Activated T-helper 1 cell treated with anti-CD3 and anti-CD28 coated beads, Interleukin-12 subunit alpha, Interleukin-12 subunit beta, Interleukin-2, Interleukin-4 antibody, amounts not matched to agents 30 ng/mL and 10 ng/mL and 1 ng/mL, durations not matched to agents 14 hours and 24 hours and 36 hours (primary cell): ENCODE data around the gene CTDSPL. TPM values are rescaled to one million over a fixed set of nuclear protein-coding genes. Genes with fewer than 3 reads are reported as not detected.
A peak's percentile ranks its signal among the peaks of the same experiment; 100 is the strongest.

Experiments used
- DNase-seq: peaks from one replicate; pipeline ENCODE4 v3.0.0; 2021; ENCODE audit warnings: low spot score
- H3K27ac Mint-ChIP-seq: one replicate; pipeline ENCODE4 v1.8.0; 2021; ENCODE audit warnings: mild to moderate bottlenecking, mixed read lengths
- H3K27me3 Mint-ChIP-seq: one replicate; pipeline ENCODE4 v1.8.0; 2022; ENCODE audit warnings: mild to moderate bottlenecking, moderate library complexity, mixed read lengths; ENCODE audit not compliant: insufficient read depth
- H3K36me3 Mint-ChIP-seq: one replicate; pipeline ENCODE4 v1.8.0; 2021; ENCODE audit warnings: low read depth, mixed read lengths
- H3K4me1 Mint-ChIP-seq: one replicate; pipeline ENCODE4 v1.8.0; 2021; ENCODE audit warnings: low read depth, mixed read lengths
- H3K4me3 Mint-ChIP-seq: one replicate; pipeline ENCODE4 v1.8.0; 2021; ENCODE audit warnings: mild to moderate bottlenecking, moderate library complexity, mixed read lengths
- H3K9me3 Mint-ChIP-seq: one replicate; pipeline ENCODE4 v1.8.0; 2021; ENCODE audit warnings: mixed read lengths
- intact Hi-C: fragments of 100-400 bp; cut with micrococcal nuclease; formaldehyde crosslinking; loops from one replicate; pipeline ENCODE4 v1.15.1; 2024
- total RNA-seq: library from RNA; stranded (reverse); gene quantifications from 2 replicates; pipeline ENCODE4 v1.2.3, GENCODE V29; 2022

Gene CTDSPL
- total RNA-seq, 1 donor from 2014 or later, result 3.7 TPM

DNA sequence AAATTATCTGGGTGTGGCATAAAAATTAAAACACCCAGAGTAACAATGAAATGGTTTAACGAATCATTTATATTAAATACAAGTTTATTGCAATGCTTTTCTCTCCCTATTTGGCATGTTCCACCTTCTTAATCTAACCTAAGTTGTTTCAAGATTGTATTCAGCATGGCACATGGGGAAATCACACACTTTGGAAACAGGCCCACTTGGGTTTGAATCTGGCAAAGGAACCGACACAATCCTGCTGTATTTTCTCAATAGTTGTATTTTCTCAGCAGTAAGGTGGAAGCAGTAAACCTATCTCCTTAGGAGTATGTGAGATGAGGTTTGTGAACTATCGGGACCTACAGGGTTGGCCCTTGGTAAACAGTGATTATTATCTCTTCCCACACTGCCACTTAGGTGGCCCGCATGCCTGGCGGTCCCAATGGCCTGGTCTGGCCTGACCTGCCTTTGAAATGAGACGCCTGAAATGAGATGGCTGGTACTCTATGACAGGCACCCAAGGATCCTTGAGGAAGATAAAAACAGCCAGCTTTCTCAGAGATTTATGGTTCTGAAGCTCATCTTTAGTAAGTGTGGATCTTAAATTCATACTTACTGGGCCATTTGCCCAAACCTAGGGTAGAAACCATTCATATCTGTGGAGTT, 83.6 kb downstream of the CTDSPL start:
- Mint-ChIP-seq H3K4me3 (no peak overlapping the region), H3K36me3 (no peaks in the 10 kb centered on the region), H3K4me1 (peaks cover 9% of the 10 kb centered on the region), H3K27ac (no peak overlapping the region), H3K27me3 (no peaks in the 10 kb centered on the region), H3K9me3 (no peaks in the 10 kb centered on the region)
- intact Hi-C loops, result no loop called here
- no peak for DNase-seq

DNA sequence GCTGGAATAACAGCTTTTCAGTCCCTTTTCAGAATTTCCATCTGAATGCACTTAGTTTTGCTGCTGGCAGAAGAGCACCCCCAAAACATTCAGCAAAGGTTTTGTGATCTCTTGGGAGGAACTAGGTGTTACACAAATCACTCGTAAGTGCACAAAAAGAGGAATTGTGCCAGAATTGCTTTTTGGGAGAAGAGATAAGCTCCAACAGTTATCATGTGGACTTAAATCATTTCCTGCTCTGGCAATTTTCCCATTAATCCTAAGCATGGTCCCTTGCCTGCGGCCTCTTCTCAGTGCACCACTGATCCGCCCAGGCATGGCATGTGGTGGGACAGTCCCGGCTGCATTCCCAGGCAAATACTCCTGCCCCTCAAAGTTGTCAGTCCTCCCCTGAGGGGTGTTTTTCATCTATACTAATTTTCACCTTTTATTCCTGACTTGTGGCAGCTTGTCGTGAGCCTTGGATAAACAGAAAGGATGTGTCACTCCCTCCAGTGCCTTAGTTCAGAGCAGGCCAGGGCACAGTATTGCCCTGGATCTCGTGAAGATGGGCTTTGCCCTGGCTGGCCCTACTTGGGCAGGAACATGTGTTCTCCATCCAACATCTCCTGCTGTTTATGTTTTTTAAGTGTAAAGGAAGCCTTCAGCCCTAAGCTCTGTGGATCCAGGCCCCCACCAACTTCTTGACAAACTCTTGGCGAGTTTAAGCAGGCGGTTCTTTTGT, 84.3 kb downstream of the CTDSPL start:
- Mint-ChIP-seq H3K9me3 (no peaks in the 10 kb centered on the region), H3K36me3 (no peaks in the 10 kb centered on the region), H3K27ac (no peak overlapping the region), H3K4me1 (peaks cover 9% of the 10 kb centered on the region), H3K27me3 (no peaks in the 10 kb centered on the region), H3K4me3 (no peak overlapping the region)
- no peak for DNase-seq
- intact Hi-C loops, result no loop called here

DNA sequence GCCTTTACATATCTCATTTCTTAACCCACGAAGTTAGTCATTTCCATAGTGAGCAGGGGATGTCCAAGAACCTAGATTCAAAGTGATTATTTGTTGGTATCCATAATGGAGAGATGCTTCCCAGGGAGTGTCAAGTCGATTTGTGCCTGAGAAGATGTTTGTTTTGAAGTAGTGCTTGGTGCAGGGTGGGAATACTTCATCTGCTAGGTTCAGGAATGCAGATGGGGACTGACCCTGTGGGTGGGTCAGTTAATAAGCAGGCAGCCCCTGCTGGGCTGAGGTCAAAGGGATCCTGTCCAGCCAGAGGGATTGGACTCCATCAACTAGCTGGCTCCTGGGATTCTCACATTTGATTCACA, 84.8 kb downstream of the CTDSPL start:
- Mint-ChIP-seq H3K9me3 (no peaks in the 10 kb centered on the region), H3K4me3 (no peak overlapping the region), H3K36me3 (no peaks in the 10 kb centered on the region), H3K4me1 (peaks cover 9% of the 10 kb centered on the region), H3K27me3 (no peaks in the 10 kb centered on the region), H3K27ac (no peak overlapping the region)
- intact Hi-C loops, result no loop called here
- DNase-seq, result no peak

DNA sequence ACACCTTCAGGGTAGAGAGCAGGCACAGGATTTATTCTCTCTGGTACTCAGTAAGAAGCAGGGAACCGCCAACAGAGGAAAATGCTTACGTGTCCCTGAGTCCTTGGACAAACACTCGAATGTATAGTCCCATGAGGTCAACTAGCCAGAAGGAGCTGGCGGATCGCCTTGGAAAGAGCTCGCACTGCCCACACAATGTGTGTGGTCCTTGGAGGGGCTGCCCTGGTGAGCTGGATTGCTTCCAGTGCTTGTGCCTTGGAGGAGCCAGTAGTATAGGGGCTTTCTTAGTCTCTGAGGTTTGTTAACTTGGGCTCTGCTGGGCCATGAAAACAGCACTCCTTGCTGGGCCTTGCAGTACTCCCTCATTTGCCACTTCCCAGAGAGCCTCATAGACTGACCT, 88.2 kb downstream of the CTDSPL start:
- Mint-ChIP-seq H3K9me3 (peaks cover 5% of the 10 kb centered on the region), H3K4me1 (peaks cover 12% of the 10 kb centered on the region), H3K27ac (no peak overlapping the region), H3K27me3 (no peaks in the 10 kb centered on the region), H3K4me3 (no peak overlapping the region), H3K36me3 (peaks cover 6% of the 10 kb centered on the region)
- intact Hi-C loops, result no loop called here
- no peak for DNase-seq

DNA sequence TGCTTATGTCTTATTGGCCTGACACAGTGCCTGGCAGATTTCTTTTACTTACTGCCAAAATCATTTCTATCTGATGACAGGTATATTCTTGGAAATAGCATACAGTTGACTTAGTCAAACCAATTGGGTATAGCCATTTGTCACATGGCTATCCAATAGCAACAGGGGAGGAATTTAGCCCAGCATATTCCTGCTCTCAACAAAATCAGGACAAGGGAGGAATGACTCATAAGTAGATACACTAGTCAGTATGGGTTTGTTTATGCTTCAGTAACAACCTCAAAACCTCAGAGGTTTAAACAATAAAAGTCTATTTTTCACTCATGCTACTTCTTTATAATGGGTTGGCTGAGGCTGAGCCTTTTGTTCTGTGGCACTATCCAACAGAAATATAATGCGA, 90.9 kb downstream of the CTDSPL start:
- DNase-seq, result no peak
- H3K27ac Mint-ChIP-seq, result no peak overlapping the region

DNA sequence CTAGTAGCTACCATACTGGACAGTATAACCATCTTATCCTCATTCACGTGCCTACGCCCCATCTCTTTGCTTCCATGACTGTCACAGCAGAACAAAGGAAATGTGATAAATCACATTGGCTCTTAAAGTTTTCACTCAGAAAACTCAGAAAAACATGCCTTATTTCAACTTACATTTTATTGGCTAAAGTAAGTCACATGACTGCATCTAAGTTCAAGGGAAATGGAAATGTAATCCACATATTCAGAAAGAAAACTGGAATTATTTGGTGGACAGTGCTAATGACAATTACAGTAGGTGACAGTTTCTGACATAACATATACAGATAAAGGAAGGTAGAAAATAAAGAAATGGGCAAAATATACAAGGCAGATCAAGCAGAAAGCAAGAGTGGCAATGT, 91.5 kb downstream of the CTDSPL start:
- Mint-ChIP-seq H3K36me3 (peaks cover 6% of the 10 kb centered on the region), H3K27ac (no peak overlapping the region), H3K4me3 (no peak overlapping the region), H3K9me3 (peaks cover 5% of the 10 kb centered on the region), H3K27me3 (no peaks in the 10 kb centered on the region), H3K4me1 (peaks cover 31% of the 10 kb centered on the region)
- DNase-seq, result no peak
- intact Hi-C loops, result no loop called here

More for the DNA sequence above, 90.9 kb downstream of the CTDSPL start:
- intact Hi-C loops, result no loop called here
- H3K9me3 Mint-ChIP-seq, result peaks cover 5% of the 10 kb centered on the region
- peaks cover 6% of the 10 kb centered on the region for H3K36me3 Mint-ChIP-seq
- H3K4me1 Mint-ChIP-seq, result peaks cover 28% of the 10 kb centered on the region
- H3K4me3 Mint-ChIP-seq, result no peak overlapping the region
- no peaks in the 10 kb centered on the region for H3K27me3 Mint-ChIP-seq

DNA sequence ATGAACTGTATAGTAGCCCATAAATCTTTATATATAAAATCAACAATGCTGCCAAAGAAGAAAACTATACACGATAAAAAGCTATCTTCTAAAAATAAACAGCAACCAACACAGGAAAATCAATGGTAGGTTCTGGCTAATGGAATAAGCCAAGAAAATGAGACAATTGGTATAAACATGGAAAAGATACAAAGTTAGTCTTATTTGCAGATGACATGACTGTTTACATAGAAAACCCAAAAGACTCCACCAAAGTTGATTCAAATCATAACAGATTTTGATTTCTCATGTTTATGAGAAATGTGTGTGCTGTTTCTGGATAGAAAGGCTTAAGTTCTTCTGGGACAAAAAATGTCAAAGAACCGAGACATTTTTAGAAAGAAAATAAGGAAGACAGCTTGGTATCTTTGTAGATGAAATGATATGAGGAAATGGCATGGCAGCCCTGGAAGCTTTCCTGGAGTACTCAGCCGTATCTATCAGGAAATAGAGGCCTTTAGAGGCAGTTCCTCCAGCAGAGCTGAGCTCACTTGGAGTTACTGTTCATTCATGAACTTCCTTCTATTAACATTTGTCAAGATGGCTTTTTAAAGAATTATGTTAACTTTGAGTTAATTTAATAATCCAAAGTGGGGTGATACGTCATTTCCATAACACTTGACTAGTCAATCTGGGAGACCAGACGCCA, 92.2 kb downstream of the CTDSPL start:
- Mint-ChIP-seq H3K27ac (no peak overlapping the region), H3K9me3 (peaks cover 5% of the 10 kb centered on the region), H3K36me3 (peaks cover 6% of the 10 kb centered on the region), H3K4me1 (peaks cover 31% of the 10 kb centered on the region), H3K27me3 (no peaks in the 10 kb centered on the region), H3K4me3 (no peak overlapping the region)
- intact Hi-C loops, result no loop called here
- DNase-seq, result no peak

DNA sequence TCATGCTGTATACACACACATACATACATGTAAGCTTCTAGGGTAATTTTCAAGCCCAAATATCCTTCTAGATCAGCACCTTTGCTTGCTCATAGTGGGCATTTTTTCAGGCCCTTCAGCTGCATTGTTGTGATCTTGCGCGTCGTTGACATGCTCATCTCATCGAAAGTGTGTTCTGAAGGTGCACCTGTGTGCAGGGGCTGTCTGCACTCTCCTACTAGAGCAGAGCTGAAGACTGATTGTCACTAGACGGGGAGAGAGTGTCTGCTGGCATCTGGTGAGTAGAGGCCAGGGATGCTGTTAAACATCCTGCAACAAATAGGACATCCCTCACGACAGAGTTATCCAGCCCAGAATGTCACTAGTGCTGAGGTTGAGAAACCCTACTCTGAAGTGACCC, 93.2 kb downstream of the CTDSPL start:
- Mint-ChIP-seq H3K36me3 (peaks cover 6% of the 10 kb centered on the region), H3K9me3 (peaks cover 5% of the 10 kb centered on the region), H3K27ac (no peak overlapping the region), H3K27me3 (no peaks in the 10 kb centered on the region), H3K4me1 (peaks cover 31% of the 10 kb centered on the region), H3K4me3 (no peak overlapping the region)
- DNase-seq, result no peak
- intact Hi-C loops, result no loop called here

DNA sequence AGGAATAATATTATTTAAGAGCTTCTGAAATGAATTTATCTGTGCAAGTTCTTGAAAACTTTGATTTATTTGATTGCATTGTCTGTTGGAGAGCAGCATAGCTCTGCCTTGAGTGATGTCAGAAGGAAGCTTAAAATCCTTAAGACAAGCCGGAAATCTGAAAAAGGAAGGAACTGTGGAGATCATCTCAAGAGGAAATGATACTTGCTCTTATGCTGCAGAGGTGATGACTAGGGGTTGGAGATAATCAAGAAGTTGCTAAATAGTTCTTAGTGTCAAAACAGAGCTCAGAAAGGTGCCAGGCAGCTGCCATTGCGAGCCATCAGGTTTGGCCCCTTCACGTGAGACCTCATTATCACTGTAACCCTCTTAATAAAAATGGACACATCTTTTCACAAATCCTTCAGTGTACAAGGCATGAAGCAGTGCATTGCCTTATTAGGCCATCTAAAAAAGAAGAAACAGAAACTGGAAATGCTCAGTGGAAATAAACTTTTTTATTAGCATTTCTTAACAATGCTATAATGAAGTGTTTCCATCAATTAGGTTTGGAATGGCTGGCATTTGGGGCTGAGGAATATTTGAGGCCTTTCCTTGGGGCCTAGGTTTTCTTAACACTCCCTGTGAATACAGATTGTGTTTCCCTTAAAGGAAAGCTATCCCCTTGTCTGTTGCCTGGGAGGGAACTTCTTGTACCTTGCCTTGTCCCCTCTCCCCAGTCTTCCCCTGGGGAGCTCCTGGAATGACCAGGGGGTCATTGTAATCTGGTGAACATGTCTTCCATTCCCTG, 94.4 kb downstream of the CTDSPL start:
- peak overlapping the region; percentile 9 for H3K27ac Mint-ChIP-seq
- intact Hi-C loops, result no loop called here
- no peak for DNase-seq

DNA sequence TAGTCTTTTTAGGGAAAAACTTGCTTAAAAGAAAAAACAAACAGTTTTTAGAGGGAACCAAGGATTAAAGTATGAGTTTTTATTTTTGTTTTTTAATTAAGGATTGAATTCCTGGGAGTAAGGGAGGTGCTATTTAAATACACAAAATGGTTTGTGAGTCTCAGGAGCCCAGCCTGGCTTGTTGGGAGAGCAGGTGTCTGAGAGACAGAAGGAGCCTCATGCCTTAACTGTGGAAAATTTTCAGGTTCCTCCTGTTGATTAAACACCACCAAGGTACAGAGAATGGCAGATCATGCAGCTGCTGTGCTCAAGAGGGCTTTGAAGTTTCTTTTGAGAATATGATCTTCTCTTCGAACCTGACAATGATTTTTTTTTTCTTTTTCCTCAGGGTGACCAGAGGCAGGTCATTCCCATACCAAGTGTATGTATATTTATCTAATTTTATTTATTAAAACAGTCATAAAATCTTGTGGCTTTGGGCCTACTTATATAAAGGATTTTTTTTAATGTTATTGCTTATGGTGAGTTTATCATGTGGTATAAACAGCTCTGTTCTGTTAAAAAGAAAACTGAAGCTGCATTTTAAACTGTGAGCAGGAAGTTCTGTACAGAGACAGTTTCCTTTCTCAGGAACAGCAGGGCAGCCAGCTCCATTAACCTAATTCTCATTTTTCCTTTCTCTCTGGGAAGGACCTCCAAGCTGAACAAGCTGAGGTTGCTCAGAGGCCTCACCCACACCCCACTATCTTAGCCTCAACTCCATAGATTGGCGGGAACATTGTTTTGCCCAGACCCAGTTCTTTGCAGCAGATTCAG, 95.3 kb downstream of the CTDSPL start:
- Mint-ChIP-seq H3K4me1 (peaks cover 29% of the 10 kb centered on the region), H3K27me3 (no peaks in the 10 kb centered on the region), H3K9me3 (peaks cover 5% of the 10 kb centered on the region), H3K4me3 (no peak overlapping the region), H3K27ac (peak overlapping the region; percentile 63), H3K36me3 (peaks cover 5% of the 10 kb centered on the region)
- intact Hi-C loops, result no loop called here
- DNase-seq, result no peak

More for the DNA sequence above, 94.4 kb downstream of the CTDSPL start:
- Mint-ChIP-seq H3K27me3 (no peaks in the 10 kb centered on the region), H3K9me3 (peaks cover 5% of the 10 kb centered on the region), H3K4me1 (peaks cover 31% of the 10 kb centered on the region), H3K4me3 (no peak overlapping the region), H3K36me3 (peaks cover 6% of the 10 kb centered on the region)

DNA sequence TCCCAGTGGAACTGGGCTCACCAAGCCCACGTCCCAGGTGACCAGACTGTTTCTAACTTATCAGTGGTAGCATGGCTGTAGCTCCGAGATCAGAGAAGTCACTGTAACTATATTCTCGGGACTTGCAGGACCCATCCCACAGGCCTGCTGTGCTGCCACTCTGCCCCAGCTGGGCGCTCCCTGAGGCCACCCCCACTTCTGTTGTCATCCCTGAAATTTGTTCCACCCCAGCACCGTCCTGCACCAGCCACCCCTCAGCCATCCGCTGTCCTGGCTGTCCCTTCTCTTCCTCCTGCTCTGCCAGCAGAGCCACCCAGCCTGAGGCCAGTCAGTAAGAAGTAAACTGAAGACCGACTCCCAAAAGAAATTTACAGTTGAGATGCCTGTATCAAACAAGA, 95.9 kb downstream of the CTDSPL start:
- Mint-ChIP-seq H3K36me3 (peaks cover under 1% of the 10 kb centered on the region), H3K27me3 (no peaks in the 10 kb centered on the region), H3K4me1 (peaks cover 23% of the 10 kb centered on the region), H3K4me3 (no peak overlapping the region), H3K9me3 (peaks cover 1% of the 10 kb centered on the region), H3K27ac (peak overlapping the region; percentile 63)
- no peak for DNase-seq
- intact Hi-C loops, result no loop called here
